Measurements from ENCODE around the gene SLC6A6.

SLC6A6 gene

DNA sequence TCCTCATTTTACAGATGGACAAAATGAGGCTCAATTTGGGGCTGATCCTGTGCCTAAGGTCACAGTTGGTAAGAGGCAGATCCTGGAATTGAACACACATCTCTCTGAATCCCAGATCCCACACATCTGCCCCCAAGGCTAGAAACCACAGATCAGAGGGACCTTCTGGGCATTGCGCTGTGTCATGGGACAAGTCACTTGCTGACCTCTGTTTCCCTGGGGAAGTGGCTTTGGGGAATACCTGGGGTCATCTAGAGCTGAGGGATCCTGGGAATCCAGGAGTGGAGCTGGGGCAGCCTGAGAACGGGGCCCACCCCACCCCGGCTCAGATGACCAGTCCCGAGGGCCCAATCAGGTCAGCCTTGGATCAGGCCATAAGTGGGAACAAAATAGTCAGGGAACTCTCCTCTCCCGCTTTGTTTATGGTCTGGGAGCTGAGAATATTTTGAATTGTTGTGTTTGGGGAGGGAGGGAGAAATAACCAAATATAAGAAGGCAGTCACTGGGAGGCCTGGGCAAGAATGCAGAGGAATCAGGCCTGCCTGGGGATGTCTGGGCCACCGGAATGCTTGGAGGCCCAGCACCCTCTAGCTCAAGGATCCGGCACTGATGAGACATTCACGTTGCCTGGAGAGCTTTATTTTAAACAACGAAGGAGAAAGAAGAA, 8.8 kb upstream of the SLC6A6 start:
- peak overlapping the region; percentile 56 to 73 for H3K18ac ChIP-seq (ENCODE audit: low read depth in 1 of 2, low read length in 2 of 2)
- peak overlapping the region; percentile 40 to 93 for H2BK12ac ChIP-seq (ENCODE audit: low read length in 2 of 2)
- peak overlapping the region; percentile 93 for H2BK5ac ChIP-seq (ENCODE audit: low read depth, low read length, poor library complexity, severe bottlenecking)
- peak overlapping the region; percentile 5 to 50 for H3K4ac ChIP-seq (ENCODE audit: low read depth in 1 of 2, low read length in 2 of 2)
- peak overlapping the region; percentile 75 for H2BK15ac ChIP-seq (ENCODE audit: low read depth, poor library complexity, severe bottlenecking)
- H3K14ac ChIP-seq (ENCODE audit: low read length in 2 of 2): peak overlapping the region in 1 of 2 experiments; percentile 61
- H3K4me2 ChIP-seq (ENCODE audit: low read length, poor library complexity, severe bottlenecking): no peak overlapping the region
- no peak overlapping the region for H3K9ac ChIP-seq (ENCODE audit: low read length)
- no peak overlapping the region for H2BK120ac ChIP-seq (ENCODE audit: low read depth, low read length)
- peak overlapping the region; percentile 81 for H2AK5ac ChIP-seq (ENCODE audit: low read length, severe bottlenecking)
- peak overlapping the region; percentile 56 for H4K91ac ChIP-seq (ENCODE audit: low read length)
- H3K27me3 ChIP-seq (ENCODE audit: control insufficient read depth in 1 of 2, insufficient read depth in 1 of 2, low read length in 2 of 2): peaks cover 0 to 6% of the 10 kb centered on the region in 2 experiments
- no peaks in the 10 kb centered on the region for H3K79me1 ChIP-seq (replicated peaks; ENCODE audit: low read length, poor library complexity, severe bottlenecking)
- H4K8ac ChIP-seq (ENCODE audit: low read length): peak overlapping the region; percentile 12
- no peak overlapping the region for H3K4me3 ChIP-seq (ENCODE audit: insufficient read depth in 1 of 2, low read depth in 1 of 2, low read length in 2 of 2)
- H3K36me3 ChIP-seq (ENCODE audit: control insufficient read depth in 1 of 2, insufficient read depth in 2 of 2, low read depth in 1 of 2, low read length in 2 of 2): no peaks in the 10 kb centered on the region
- H2AFZ ChIP-seq (ENCODE audit: low read depth, low read length): no peak overlapping the region
- no peaks in the 10 kb centered on the region for H3K9me3 ChIP-seq (ENCODE audit: control insufficient read depth, low read length)
- no peak overlapping the region for H3K23ac ChIP-seq (ENCODE audit: low read length in 2 of 2)
- peak; percentile 68 for DNase-seq
- H3K27ac ChIP-seq (ENCODE audit: low read length, poor library complexity, severe bottlenecking): peak overlapping the region; percentile 56
- peaks cover 36% of the 10 kb centered on the region for H3K4me1 ChIP-seq (ENCODE audit: control insufficient read depth, insufficient read depth, low read depth, low read length)
- 34% methylated on average over 9 of the region's 9 CpGs for WGBS

DNA sequence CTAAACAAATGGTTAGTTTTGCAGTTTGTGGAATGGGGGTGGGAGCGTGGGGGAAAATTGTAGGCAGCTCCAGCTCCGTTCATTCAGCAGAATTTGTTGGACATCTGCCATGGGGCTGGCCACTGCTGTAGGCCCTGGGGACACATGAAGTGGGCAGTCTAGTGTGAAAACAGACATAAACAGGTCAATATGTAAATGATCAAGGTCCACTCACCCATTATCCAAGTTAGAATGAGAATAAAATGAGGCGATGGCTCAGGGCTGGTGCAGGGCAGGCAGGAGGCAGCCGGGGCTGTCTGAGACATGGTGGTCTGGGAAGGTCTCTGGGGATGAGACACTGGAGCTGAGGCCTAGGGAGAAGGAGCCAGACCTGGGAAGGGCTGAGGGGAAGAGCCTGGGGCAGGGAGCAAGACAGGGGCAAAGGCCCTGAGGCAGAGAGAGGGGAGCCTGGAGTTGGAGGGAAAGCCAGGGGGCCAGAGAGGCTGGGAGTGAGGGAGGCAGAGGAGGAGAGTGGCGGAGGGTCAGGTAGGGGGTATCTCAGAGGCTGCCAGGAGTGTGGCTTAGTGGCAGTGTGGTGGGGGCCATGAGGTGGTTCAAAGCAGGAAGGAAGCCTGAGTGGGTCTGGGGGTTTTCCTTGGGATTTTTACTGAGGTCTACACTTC, 6.2 kb upstream of the SLC6A6 start:
- H4K91ac ChIP-seq (ENCODE audit: low read length): no peak overlapping the region
- DNase-seq: no peak
- peaks cover 0 to 2% of the 10 kb centered on the region in 2 experiments for H3K27me3 ChIP-seq (ENCODE audit: control insufficient read depth in 1 of 2, insufficient read depth in 1 of 2, low read length in 2 of 2)
- peak overlapping the region in 1 of 2 experiments; percentile 3 for H2BK12ac ChIP-seq (ENCODE audit: low read length in 2 of 2)
- no peak overlapping the region for H4K8ac ChIP-seq (ENCODE audit: low read length)
- H2BK15ac ChIP-seq (ENCODE audit: low read depth, poor library complexity, severe bottlenecking): peak overlapping the region; percentile 33
- no peak overlapping the region for H3K27ac ChIP-seq (ENCODE audit: low read length, poor library complexity, severe bottlenecking)
- H3K4me1 ChIP-seq (ENCODE audit: control insufficient read depth, insufficient read depth, low read depth, low read length): peaks cover 33% of the 10 kb centered on the region
- no peak overlapping the region for H3K14ac ChIP-seq (ENCODE audit: low read length in 2 of 2)
- no peak overlapping the region for H2BK120ac ChIP-seq (ENCODE audit: low read depth, low read length)
- no peaks in the 10 kb centered on the region for H3K9me3 ChIP-seq (ENCODE audit: control insufficient read depth, low read length)
- peak overlapping the region in 1 of 2 experiments; percentile 29 for H3K18ac ChIP-seq (ENCODE audit: low read depth in 1 of 2, low read length in 2 of 2)
- H3K79me1 ChIP-seq (replicated peaks; ENCODE audit: low read length, poor library complexity, severe bottlenecking): no peaks in the 10 kb centered on the region
- H3K4me3 ChIP-seq (ENCODE audit: insufficient read depth in 1 of 2, low read depth in 1 of 2, low read length in 2 of 2): no peak overlapping the region
- H3K36me3 ChIP-seq (ENCODE audit: control insufficient read depth in 1 of 2, insufficient read depth in 2 of 2, low read depth in 1 of 2, low read length in 2 of 2): no peaks in the 10 kb centered on the region
- H2BK5ac ChIP-seq (ENCODE audit: low read depth, low read length, poor library complexity, severe bottlenecking): no peak overlapping the region
- peak overlapping the region; percentile 5 for H2AK5ac ChIP-seq (ENCODE audit: low read length, severe bottlenecking)
- WGBS: 81% methylated on average over 5 of the region's 5 CpGs
- H3K9ac ChIP-seq (ENCODE audit: low read length): no peak overlapping the region
- peak overlapping the region in 1 of 2 experiments; percentile 21 for H3K4ac ChIP-seq (ENCODE audit: low read depth in 1 of 2, low read length in 2 of 2)
- no peak overlapping the region for H3K23ac ChIP-seq (ENCODE audit: low read length in 2 of 2)
- no peak overlapping the region for H2AFZ ChIP-seq (ENCODE audit: low read depth, low read length)
- no peak overlapping the region for H3K4me2 ChIP-seq (ENCODE audit: low read length, poor library complexity, severe bottlenecking)

DNA sequence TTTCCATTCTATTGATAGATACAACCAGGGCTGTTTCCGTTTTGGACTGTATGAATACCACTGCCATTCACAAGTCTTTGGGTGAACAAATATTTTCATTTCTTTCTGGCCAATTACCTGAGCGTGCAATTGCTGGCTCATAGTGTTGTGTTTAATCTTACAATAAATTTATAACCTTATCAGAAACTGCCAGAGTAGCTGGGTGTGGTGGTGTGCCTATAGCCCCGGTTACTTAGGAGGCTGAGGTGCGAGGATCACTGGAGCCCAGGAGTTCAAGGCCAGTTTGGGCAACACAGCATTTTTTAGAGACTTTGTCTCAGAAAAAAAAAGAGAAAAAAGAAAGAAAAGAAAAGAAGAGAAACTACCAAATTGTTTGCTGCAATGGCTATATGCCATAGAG, 5.4 kb upstream of the SLC6A6 start:
- Histone ChIP-seq H2BK12ac (ENCODE audit: low read length in 2 of 2) (no peak overlapping the region), H4K8ac (ENCODE audit: low read length) (no peak overlapping the region), H3K27ac (ENCODE audit: low read length, poor library complexity, severe bottlenecking) (no peak overlapping the region), H3K9ac (ENCODE audit: low read length) (no peak overlapping the region), H3K23ac (ENCODE audit: low read length in 2 of 2) (no peak overlapping the region), H2AFZ (ENCODE audit: low read depth, low read length) (no peak overlapping the region), H3K79me1 (replicated peaks; ENCODE audit: low read length, poor library complexity, severe bottlenecking) (no peaks in the 10 kb centered on the region), H4K91ac (ENCODE audit: low read length) (no peak overlapping the region), H3K14ac (ENCODE audit: low read length in 2 of 2) (no peak overlapping the region), H2BK5ac (ENCODE audit: low read depth, low read length, poor library complexity, severe bottlenecking) (no peak overlapping the region), H2BK15ac (ENCODE audit: low read depth, poor library complexity, severe bottlenecking) (no peak overlapping the region), H2AK5ac (ENCODE audit: low read length, severe bottlenecking) (no peak overlapping the region), H2BK120ac (ENCODE audit: low read depth, low read length) (no peak overlapping the region), H3K4ac (ENCODE audit: low read depth in 1 of 2, low read length in 2 of 2) (no peak overlapping the region), H3K4me2 (ENCODE audit: low read length, poor library complexity, severe bottlenecking) (no peak overlapping the region), H3K4me3 (ENCODE audit: insufficient read depth in 1 of 2, low read depth in 1 of 2, low read length in 2 of 2) (no peak overlapping the region), H3K18ac (ENCODE audit: low read depth in 1 of 2, low read length in 2 of 2) (no peak overlapping the region), H3K9me3 (ENCODE audit: control insufficient read depth, low read length) (no peaks in the 10 kb centered on the region), H3K4me1 (ENCODE audit: control insufficient read depth, insufficient read depth, low read depth, low read length) (peaks cover 30% of the 10 kb centered on the region), H3K36me3 (ENCODE audit: control insufficient read depth in 1 of 2, insufficient read depth in 2 of 2, low read depth in 1 of 2, low read length in 2 of 2) (no peaks in the 10 kb centered on the region), H3K27me3 (ENCODE audit: control insufficient read depth in 1 of 2, insufficient read depth in 1 of 2, low read length in 2 of 2) (peaks cover 0 to 7% of the 10 kb centered on the region in 2 experiments)
- 97% methylated on average over 4 of the region's 4 CpGs for WGBS
- no peak for DNase-seq

DNA sequence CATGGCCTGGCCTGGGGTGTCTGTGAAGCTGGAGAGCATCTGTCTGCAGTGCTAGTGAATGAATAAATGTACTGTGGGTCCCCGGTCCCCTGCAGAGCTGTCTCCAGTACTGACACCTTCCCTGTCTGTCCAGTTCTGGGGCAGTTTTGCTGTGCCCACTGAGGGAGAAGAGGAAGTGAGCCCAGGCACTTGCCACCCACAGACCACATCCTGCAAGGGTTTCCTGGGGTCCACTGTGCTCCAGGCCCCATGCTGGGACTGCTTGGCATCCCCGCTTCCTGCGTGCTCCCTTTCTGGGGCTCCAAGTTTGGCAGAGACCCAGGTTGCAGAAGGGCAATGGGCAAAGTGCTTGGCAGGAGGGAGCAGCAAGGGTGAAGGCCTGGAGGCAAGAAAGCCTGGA, 4.9 kb upstream of the SLC6A6 start:
- no peak overlapping the region for H3K4me3 ChIP-seq (ENCODE audit: insufficient read depth in 1 of 2, low read depth in 1 of 2, low read length in 2 of 2)
- no peak overlapping the region for H2AFZ ChIP-seq (ENCODE audit: low read depth, low read length)
- no peaks in the 10 kb centered on the region for H3K36me3 ChIP-seq (ENCODE audit: control insufficient read depth in 1 of 2, insufficient read depth in 2 of 2, low read depth in 1 of 2, low read length in 2 of 2)
- H3K79me1 ChIP-seq (replicated peaks; ENCODE audit: low read length, poor library complexity, severe bottlenecking): no peaks in the 10 kb centered on the region
- WGBS: 98% methylated on average over 3 of the region's 3 CpGs
- H3K4ac ChIP-seq (ENCODE audit: low read depth in 1 of 2, low read length in 2 of 2): no peak overlapping the region
- H2BK5ac ChIP-seq (ENCODE audit: low read depth, low read length, poor library complexity, severe bottlenecking): no peak overlapping the region
- H3K9me3 ChIP-seq (ENCODE audit: control insufficient read depth, low read length): no peaks in the 10 kb centered on the region
- no peak overlapping the region for H4K91ac ChIP-seq (ENCODE audit: low read length)
- peaks cover 28% of the 10 kb centered on the region for H3K4me1 ChIP-seq (ENCODE audit: control insufficient read depth, insufficient read depth, low read depth, low read length)
- no peak overlapping the region for H2BK15ac ChIP-seq (ENCODE audit: low read depth, poor library complexity, severe bottlenecking)
- no peak overlapping the region for H4K8ac ChIP-seq (ENCODE audit: low read length)
- no peak overlapping the region for H3K4me2 ChIP-seq (ENCODE audit: low read length, poor library complexity, severe bottlenecking)
- no peak overlapping the region for H3K14ac ChIP-seq (ENCODE audit: low read length in 2 of 2)
- H3K27ac ChIP-seq (ENCODE audit: low read length, poor library complexity, severe bottlenecking): no peak overlapping the region
- H3K18ac ChIP-seq (ENCODE audit: low read depth in 1 of 2, low read length in 2 of 2): no peak overlapping the region
- no peak overlapping the region for H2AK5ac ChIP-seq (ENCODE audit: low read length, severe bottlenecking)
- H3K27me3 ChIP-seq (ENCODE audit: control insufficient read depth in 1 of 2, insufficient read depth in 1 of 2, low read length in 2 of 2): peaks cover 0 to 7% of the 10 kb centered on the region in 2 experiments
- no peak for DNase-seq
- H3K23ac ChIP-seq (ENCODE audit: low read length in 2 of 2): no peak overlapping the region
- H2BK12ac ChIP-seq (ENCODE audit: low read length in 2 of 2): no peak overlapping the region
- H3K9ac ChIP-seq (ENCODE audit: low read length): no peak overlapping the region
- no peak overlapping the region for H2BK120ac ChIP-seq (ENCODE audit: low read depth, low read length)
